ENCODE data around the gene PRDM15.

DNA sequence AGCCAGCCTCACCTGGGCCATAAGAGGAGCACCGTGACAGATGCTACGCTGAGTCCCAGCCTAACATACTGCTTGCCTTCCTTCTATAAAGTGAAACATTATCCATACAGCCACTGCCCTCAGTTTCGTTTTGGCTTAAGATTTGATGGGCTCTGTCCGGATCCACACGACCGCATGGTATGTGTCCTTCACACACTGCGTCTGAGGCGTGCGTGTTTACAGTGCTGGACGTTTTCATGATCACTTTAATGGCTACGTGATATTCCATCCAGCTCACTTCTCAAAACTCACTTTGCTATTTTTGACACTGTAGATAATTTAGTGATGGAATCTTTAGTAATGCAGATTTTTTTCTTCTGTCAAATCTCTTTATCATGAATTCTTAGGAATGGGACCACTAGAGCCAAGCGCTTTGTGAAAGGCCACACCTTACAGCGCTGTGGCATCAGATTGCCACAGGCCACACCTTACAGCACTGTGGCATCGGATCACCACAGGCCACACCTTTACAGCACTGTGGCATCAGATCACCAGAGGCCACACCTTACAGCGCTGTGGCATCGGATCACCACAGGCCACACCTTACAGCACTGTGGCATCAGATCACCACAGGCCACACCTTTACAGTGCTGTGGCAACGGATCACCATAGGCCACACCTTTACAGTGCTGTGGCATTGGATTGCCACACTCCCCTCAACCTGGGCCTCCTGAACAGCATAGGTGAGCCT lies 47.1 kb downstream of the PRDM15 start:
- no peak for TF ChIP-seq EZH2phosphoT487 (IDR thresholded peaks at IDR 0.05; ENCODE audit: insufficient read depth, low read depth)
- no peak for TF ChIP-seq EZH2 (IDR thresholded peaks at IDR 0.05; ENCODE audit: insufficient read depth, poor library complexity, severe bottlenecking)
